ENCODE data around the gene IGFL1. TPM values are rescaled to one million over a fixed set of nuclear protein-coding genes. Genes with fewer than 3 reads are reported as not detected.
A peak's percentile ranks its signal among the peaks of the same experiment; 100 is the strongest.

IGFL1 gene
- total and polyA plus RNA-seq, 2 of the 8 experiments (the other 6 are each of a cell fraction or from before 2014, with no cell fraction given): not detected

GRCh38 chr19:46265217-46265828 is 35.8 kb downstream of the IGFL1 start:
- Histone ChIP-seq H4K8ac (ENCODE audit: extremely low read depth, insufficient read depth, low read length) (no peak overlapping the region), H2BK12ac (ENCODE audit: low read depth, low read length) (0 out of 2 replicates have a peak overlapping the region, but pooled peaks have one; percentile 68), H3K36me3 (ENCODE audit: control insufficient read depth in 2 of 4, insufficient read depth in 4 of 4, low read length in 3 of 4) (no peaks in the 10 kb centered on the region), H3K4ac (replicated peaks; ENCODE audit: insufficient read length, low read depth, low read length) (no peak overlapping the region), H3K27ac (ENCODE audit: low read depth, low read length) (no peak overlapping the region), H3K4me3 (ENCODE audit: extremely low read depth in 1 of 4, insufficient read depth in 2 of 4, low read depth in 3 of 4, low read length in 4 of 4) (no peak overlapping the region), H3K79me1 (ENCODE audit: low read depth, low read length) (no peaks in the 10 kb centered on the region), H3K18ac (ENCODE audit: extremely low read depth, low read length) (no peak overlapping the region), H3K9me3 (ENCODE audit: insufficient read depth in 2 of 2, low read depth in 1 of 2, low read length in 1 of 2) (no peaks in the 10 kb centered on the region), H3K14ac (ENCODE audit: insufficient read length) (no peak overlapping the region), H3K79me2 (ENCODE audit: control insufficient read depth in 1 of 2, insufficient read depth in 2 of 2, low read length in 2 of 2) (no peaks in the 10 kb centered on the region), H3K56ac (replicated peaks; ENCODE audit: insufficient read length, low read depth, low read length) (no peak overlapping the region), H3K4me2 (ENCODE audit: insufficient read depth in 1 of 2, low read depth in 2 of 2, low read length in 2 of 2) (peak overlapping the region in 1 of 2 experiments; percentile 24; a peak in 1 of 4 replicates), H2AFZ (ENCODE audit: low read length) (0 out of 2 replicates have a peak overlapping the region, but pooled peaks have one; percentile 66), H2BK120ac (replicated peaks; ENCODE audit: low read depth, low read length) (no peak overlapping the region), H3K27me3 (replicated peaks in 1 of 4; ENCODE audit: control insufficient read depth in 3 of 4, extremely low read depth in 1 of 4, insufficient read depth in 3 of 4, low read length in 3 of 4) (no peaks in the 10 kb centered on the region), H4K91ac (replicated peaks; ENCODE audit: insufficient read length, low read length) (no peak overlapping the region), H3K23me2 (ENCODE audit: low read depth, low read length) (no peaks in the 10 kb centered on the region; the same call in 1 of the 2 replicates), H3K4me1 (replicated peaks in 1 of 4; ENCODE audit: control insufficient read depth in 3 of 4, insufficient read depth in 4 of 4, low read length in 3 of 4) (peaks cover 0 to 3% (median under 1%) of the 10 kb centered on the region in 4 experiments; a peak in 3 of 7 replicates), H4K5ac (ENCODE audit: insufficient read length, low read depth, low read length) (no peak overlapping the region), H2BK20ac (ENCODE audit: low read length) (peak overlapping the region; percentile 80; the same call in 1 of the 2 replicates), H4K20me1 (replicated peaks in 1 of 2; ENCODE audit: control insufficient read depth in 1 of 2, insufficient read depth in 2 of 2, low read length in 2 of 2) (no peaks in the 10 kb centered on the region), H2AK5ac (ENCODE audit: low read depth, low read length) (no peak overlapping the region), H2BK5ac (ENCODE audit: low read depth, low read length) (no peak overlapping the region), H3K23ac (ENCODE audit: insufficient read length) (no peak overlapping the region), H2BK15ac (ENCODE audit: low read length) (0 out of 2 replicates have a peak overlapping the region, but pooled peaks have one; percentile 4), H3K9ac (replicated peaks in 1 of 4; ENCODE audit: extremely low read depth in 1 of 4, low read depth in 3 of 4, low read length in 3 of 4) (no peak overlapping the region)
- POLR2A ChIA-PET (ENCODE audit: partially characterized antibody): interaction anchor here (1.4 to 2.5 kb wide), 2 partner anchors 132 to 187 kb away, joined by 5 to 7 read pairs; no protein-coding TSS in a partner anchor
- peak; percentile 82 for FAIRE-seq
- WGBS, 2 experiments (ENCODE audit: extremely low coverage in 1 of 2, insufficient coverage in 1 of 2, insufficient read length in 1 of 2, insufficient replicate concordance in 2 of 2, low coverage in 1 of 2, low lambda C conversion rate in 2 of 2, missing lambda C conversion rate in 1 of 2): 35% methylated on average over 10 of the region's 10 CpGs; no CpG with 5 or more reads in 1 of the 2 experiments
- peak; percentile 79 to 82 for DNase-seq (ENCODE audit: low read depth in 1 of 2, low spot score in 2 of 2)
- CTCF ChIA-PET (ENCODE audit: partially characterized antibody): interaction anchor here (0.6 to 18.7 kb wide), 46 partner anchors 11 to 318 kb away, joined by 3 to 365 read pairs (median 4); partner anchors contain the start of gene IGFL1
- TF ChIP-seq ZNF274 (IDR thresholded peaks at IDR 0.05; ENCODE audit: borderline replicate concordance, extremely low read depth, low read length) (no peak), BACH1 (IDR thresholded peaks at IDR 0.05; ENCODE audit: low read length) (no peak), SAP30 (IDR thresholded peaks at IDR 0.05; ENCODE audit: insufficient read depth, insufficient replicate concordance, low read length) (no peak), CBX8 (IDR thresholded peaks at IDR 0.05; ENCODE audit: borderline replicate concordance, low read depth, low read length) (no peak), SP4 (IDR thresholded peaks at IDR 0.05; ENCODE audit: low read length) (no peak), BCL11A (IDR thresholded peaks at IDR 0.05; ENCODE audit: low read depth in 2 of 2, low read length in 2 of 2) (no peak), SUZ12 (IDR thresholded peaks at IDR 0.05; ENCODE audit: low read length) (no peak), TAF1 (IDR thresholded peaks at IDR 0.05; ENCODE audit: low read depth, low read length) (no peak), SIN3A (conservative IDR thresholded peaks at IDR 0.05 in 1 of 2, IDR thresholded peaks at IDR 0.05 in 1 of 2; ENCODE audit: low read depth in 1 of 2, low read length in 2 of 2) (no peak), POU5F1 (IDR thresholded peaks at IDR 0.05; ENCODE audit: low read depth, low read length) (no peak), FOSL1 (IDR thresholded peaks at IDR 0.05; ENCODE audit: insufficient read depth, low read depth, low read length) (no peak), KDM5A (IDR thresholded peaks at IDR 0.05; ENCODE audit: low read length) (no peak), GTF2F1 (IDR thresholded peaks at IDR 0.05; ENCODE audit: borderline replicate concordance, low read depth, low read length) (no peak)

Data from H1 (cell line).